Calu3 (cell line): ENCODE measurements around the gene SLC40A1. TPM values are rescaled to one million over a fixed set of nuclear protein-coding genes. Genes with fewer than 3 reads are reported as not detected.
A peak's percentile ranks its signal among the peaks of the same experiment; 100 is the strongest.

Experiments
- BruUV-seq: library from RNA; stranded (reverse); fragments of 400-500 nt; replicated peaks from 2 replicates; lab custom pipeline; 2021; lab: Mats Ljungman, UMichigan
- CTCF ChIA-PET: fragments of 300-600 bp; sonication (Branson Sonifier 250); formaldehyde crosslinking; loops from one replicate; lab custom pipeline; 2022; ENCODE audit warnings: antibody characterized with exemption; lab: Charles Lee
- DNase-seq: peaks from one replicate; pipeline ENCODE4 v3.0.0; 2022
- H3K27ac Mint-ChIP-seq: one replicate; pipeline ENCODE4 v1.8.0; 2022; ENCODE audit warnings: mixed read lengths; ENCODE audit not compliant: unreplicated experiment
- H3K27me3 Mint-ChIP-seq: one replicate; pipeline ENCODE4 v1.8.0; 2022; ENCODE audit warnings: mixed read lengths; ENCODE audit not compliant: unreplicated experiment
- H3K36me3 Mint-ChIP-seq: one replicate; pipeline ENCODE4 v1.8.0; 2022; ENCODE audit warnings: mild to moderate bottlenecking, moderate library complexity, mixed read lengths; ENCODE audit not compliant: insufficient read depth, unreplicated experiment
- H3K4me1 Mint-ChIP-seq: one replicate; pipeline ENCODE4 v1.8.0; 2022; ENCODE audit warnings: mild to moderate bottlenecking, low read depth, mixed read lengths; ENCODE audit not compliant: unreplicated experiment
- H3K4me3 Mint-ChIP-seq: one replicate; pipeline ENCODE4 v1.8.0; 2022; ENCODE audit warnings: mild to moderate bottlenecking, low read depth, moderate library complexity, mixed read lengths; ENCODE audit not compliant: unreplicated experiment
- H3K9me3 Mint-ChIP-seq: one replicate; pipeline ENCODE4 v1.8.0; 2022; ENCODE audit warnings: low read depth, mixed read lengths; ENCODE audit not compliant: unreplicated experiment
- intact Hi-C: fragments of 100-400 bp; cut with micrococcal nuclease; formaldehyde crosslinking; loops from one replicate; pipeline ENCODE4 v1.10.0; 2022; ENCODE audit not compliant: unreplicated experiment
- total RNA-seq: library from RNA; stranded (reverse); gene quantifications from 2 replicates; pipeline ENCODE4 v1.2.3, GENCODE V29; 2022
- TF ChIP-seq, protein P1 (sequence below): fragments of 200-600 bp; IDR thresholded peaks from one replicate; pipeline ENCODE4 v1.8.0; 2022; ENCODE audit warnings: antibody characterized with exemption; ENCODE audit not compliant: unreplicated experiment

SLC40A1 gene
- total RNA-seq, 1 experiment from 2014 or later: 37.6 TPM

DNA sequence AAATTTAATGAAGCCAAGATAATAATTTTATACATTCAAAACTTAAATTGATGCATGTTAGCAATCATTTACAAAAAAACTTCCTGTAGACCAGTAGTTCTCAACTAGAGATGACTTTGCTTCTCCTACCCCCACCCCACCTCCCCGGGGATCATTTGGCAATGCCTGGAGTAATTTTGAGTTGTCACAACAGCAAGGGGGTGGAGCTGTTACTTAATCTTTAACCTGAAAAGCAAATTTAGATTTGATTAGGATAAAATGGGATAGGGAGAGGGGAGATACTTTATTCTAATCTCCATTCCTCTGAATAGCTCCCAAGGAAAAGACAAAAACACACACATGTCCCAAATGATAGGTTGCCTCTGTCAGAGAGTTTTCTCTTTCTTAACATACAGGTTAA, 4.2 kb downstream of the SLC40A1 start:
- Mint-ChIP-seq H3K27ac (no peak overlapping the region), H3K27me3 (no peaks in the 10 kb centered on the region), H3K4me3 (peak overlapping the region; percentile 39), H3K36me3 (peaks cover 40% of the 10 kb centered on the region), H3K9me3 (no peaks in the 10 kb centered on the region), H3K4me1 (peaks cover 71% of the 10 kb centered on the region)
- no TSS peak for BruUV-seq
- intact Hi-C loops: loop anchor here (5.0 kb wide), 2 partner anchors 36 to 109 kb away; no protein-coding TSS in a partner anchor
- CTCF ChIA-PET: interaction anchor here (0.6 to 1.2 kb wide), 2 partner anchors 21 to 858 kb away, joined by 3 to 4 read pairs; no protein-coding TSS in a partner anchor
- peak; percentile 41 for DNase-seq
- TF ChIP-seq, protein P1, sequence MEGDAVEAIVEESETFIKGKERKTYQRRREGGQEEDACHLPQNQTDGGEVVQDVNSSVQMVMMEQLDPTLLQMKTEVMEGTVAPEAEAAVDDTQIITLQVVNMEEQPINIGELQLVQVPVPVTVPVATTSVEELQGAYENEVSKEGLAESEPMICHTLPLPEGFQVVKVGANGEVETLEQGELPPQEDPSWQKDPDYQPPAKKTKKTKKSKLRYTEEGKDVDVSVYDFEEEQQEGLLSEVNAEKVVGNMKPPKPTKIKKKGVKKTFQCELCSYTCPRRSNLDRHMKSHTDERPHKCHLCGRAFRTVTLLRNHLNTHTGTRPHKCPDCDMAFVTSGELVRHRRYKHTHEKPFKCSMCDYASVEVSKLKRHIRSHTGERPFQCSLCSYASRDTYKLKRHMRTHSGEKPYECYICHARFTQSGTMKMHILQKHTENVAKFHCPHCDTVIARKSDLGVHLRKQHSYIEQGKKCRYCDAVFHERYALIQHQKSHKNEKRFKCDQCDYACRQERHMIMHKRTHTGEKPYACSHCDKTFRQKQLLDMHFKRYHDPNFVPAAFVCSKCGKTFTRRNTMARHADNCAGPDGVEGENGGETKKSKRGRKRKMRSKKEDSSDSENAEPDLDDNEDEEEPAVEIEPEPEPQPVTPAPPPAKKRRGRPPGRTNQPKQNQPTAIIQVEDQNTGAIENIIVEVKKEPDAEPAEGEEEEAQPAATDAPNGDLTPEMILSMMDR: no peak

GRCh38 chr2:189574793-189575475, 5.7 kb downstream of the SLC40A1 start:
- intact Hi-C loops: loop anchor here (1.0 to 5.0 kb wide), 4 partner anchors 20 to 108 kb away; no protein-coding TSS in a partner anchor
- Mint-ChIP-seq H3K27me3 (no peaks in the 10 kb centered on the region), H3K9me3 (no peaks in the 10 kb centered on the region), H3K4me3 (peak overlapping the region; percentile 23), H3K4me1 (peaks cover 64% of the 10 kb centered on the region), H3K27ac (peak overlapping the region; percentile 1), H3K36me3 (peaks cover 31% of the 10 kb centered on the region)
- DNase-seq: peak; percentile 62
- TF ChIP-seq, protein P1: no peak
- no TSS peak for BruUV-seq
- CTCF ChIA-PET: interaction anchor here (0.8 kb wide), 1 partner anchor 54 kb away, joined by 4 read pairs; no protein-coding TSS in a partner anchor

- Mint-ChIP-seq H3K4me1 (peaks cover 51% of the 10 kb centered on the region), H3K36me3 (peaks cover 26% of the 10 kb centered on the region), H3K27ac (no peak overlapping the region), H3K9me3 (peaks cover 4% of the 10 kb centered on the region), H3K4me3 (no peak overlapping the region), H3K27me3 (no peaks in the 10 kb centered on the region)
- DNase-seq: no peak
- TF ChIP-seq, protein P1: no peak
- no TSS peak for BruUV-seq
- intact Hi-C loops: no loop called here
- CTCF ChIA-PET: no interaction called here
These were observed 10.0 kb downstream of the SLC40A1 start for GRCh38 chr2:189570570-189571031.

DNA sequence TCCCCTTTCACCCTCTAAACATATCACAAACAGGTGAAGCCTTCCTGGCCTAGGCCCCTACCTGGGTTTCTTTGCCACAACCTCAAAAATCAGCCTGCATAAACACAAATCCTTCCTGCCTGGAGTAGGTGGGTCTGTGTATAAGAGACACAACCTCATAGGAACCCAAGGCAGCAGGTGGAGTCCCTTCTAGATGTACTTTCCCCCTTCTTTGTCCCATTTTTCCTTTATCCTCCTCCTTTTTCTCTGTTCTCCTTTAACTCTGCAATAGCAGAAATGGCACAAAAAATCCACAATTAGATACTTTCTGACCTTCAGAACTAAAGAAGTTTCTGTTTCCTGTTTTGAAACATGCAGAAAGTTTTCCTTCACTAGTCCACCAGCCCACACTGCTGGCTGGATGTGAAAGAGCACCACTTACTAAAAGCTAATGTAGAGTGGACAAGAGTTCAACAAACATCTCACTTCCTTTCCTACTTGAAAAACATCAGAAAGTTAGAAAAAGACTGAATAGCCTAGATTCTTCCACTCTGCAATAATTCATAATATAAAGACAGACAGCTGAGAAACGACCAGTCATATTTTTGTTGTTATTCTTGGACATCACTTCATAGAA, 11.2 kb downstream of the SLC40A1 start:
- Mint-ChIP-seq H3K27ac (peak overlapping the region; percentile 30), H3K4me1 (peaks cover 39% of the 10 kb centered on the region), H3K9me3 (peaks cover 4% of the 10 kb centered on the region), H3K36me3 (peaks cover 28% of the 10 kb centered on the region), H3K27me3 (no peaks in the 10 kb centered on the region), H3K4me3 (no peak overlapping the region)
- no TSS peak for BruUV-seq
- intact Hi-C loops: no loop called here
- TF ChIP-seq, protein P1: no peak
- CTCF ChIA-PET: no interaction called here
- DNase-seq: no peak
